ENCODE results near the gene PITRM1. TPM values are rescaled to one million over a fixed set of nuclear protein-coding genes. Genes with fewer than 3 reads are reported as not detected.
"Not testable (repeated sequence)": the region's sequence is repeated elsewhere in the genome, so short reads cannot be mapped to it uniquely, and the experiment has no call there.

The PITRM1 gene, protein sequence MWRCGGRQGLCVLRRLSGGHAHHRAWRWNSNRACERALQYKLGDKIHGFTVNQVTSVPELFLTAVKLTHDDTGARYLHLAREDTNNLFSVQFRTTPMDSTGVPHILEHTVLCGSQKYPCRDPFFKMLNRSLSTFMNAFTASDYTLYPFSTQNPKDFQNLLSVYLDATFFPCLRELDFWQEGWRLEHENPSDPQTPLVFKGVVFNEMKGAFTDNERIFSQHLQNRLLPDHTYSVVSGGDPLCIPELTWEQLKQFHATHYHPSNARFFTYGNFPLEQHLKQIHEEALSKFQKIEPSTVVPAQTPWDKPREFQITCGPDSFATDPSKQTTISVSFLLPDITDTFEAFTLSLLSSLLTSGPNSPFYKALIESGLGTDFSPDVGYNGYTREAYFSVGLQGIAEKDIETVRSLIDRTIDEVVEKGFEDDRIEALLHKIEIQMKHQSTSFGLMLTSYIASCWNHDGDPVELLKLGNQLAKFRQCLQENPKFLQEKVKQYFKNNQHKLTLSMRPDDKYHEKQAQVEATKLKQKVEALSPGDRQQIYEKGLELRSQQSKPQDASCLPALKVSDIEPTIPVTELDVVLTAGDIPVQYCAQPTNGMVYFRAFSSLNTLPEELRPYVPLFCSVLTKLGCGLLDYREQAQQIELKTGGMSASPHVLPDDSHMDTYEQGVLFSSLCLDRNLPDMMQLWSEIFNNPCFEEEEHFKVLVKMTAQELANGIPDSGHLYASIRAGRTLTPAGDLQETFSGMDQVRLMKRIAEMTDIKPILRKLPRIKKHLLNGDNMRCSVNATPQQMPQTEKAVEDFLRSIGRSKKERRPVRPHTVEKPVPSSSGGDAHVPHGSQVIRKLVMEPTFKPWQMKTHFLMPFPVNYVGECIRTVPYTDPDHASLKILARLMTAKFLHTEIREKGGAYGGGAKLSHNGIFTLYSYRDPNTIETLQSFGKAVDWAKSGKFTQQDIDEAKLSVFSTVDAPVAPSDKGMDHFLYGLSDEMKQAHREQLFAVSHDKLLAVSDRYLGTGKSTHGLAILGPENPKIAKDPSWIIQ
- polyA plus RNA-seq (ENCODE audit: insufficient read length in 12 of 12), result 10 to 100 TPM in 11 of 12 donors, not detected in 1; 41.3 to 68.1 (median 58.8) TPM
- long read RNA-seq, donor 1, partial matches to known transcripts, result 12 of 15 reads
- long read RNA-seq, donor 1, other reads (novel, unspliced or antisense), result 0 of 15 reads
- long read RNA-seq, donor 2, partial matches to known transcripts, result 0 of 3 reads
- long read RNA-seq, donor 2, other reads (novel, unspliced or antisense), result 0 of 3 reads
- long read RNA-seq, donor 3, partial matches to known transcripts, result 0 of 5 reads
- long read RNA-seq, donor 3, other reads (novel, unspliced or antisense), result 0 of 5 reads
- long read RNA-seq, donor 4, partial matches to known transcripts, result 0 of 4 reads
- long read RNA-seq, donor 4, other reads (novel, unspliced or antisense), result 0 of 4 reads
- long read RNA-seq, donor 5, result 0 reads
- long read RNA-seq, donor 6, partial matches to known transcripts, result 0 of 1 reads
- long read RNA-seq, donor 6, other reads (novel, unspliced or antisense), result 0 of 1 reads
- long read RNA-seq, donor 7, partial matches to known transcripts, result 0 of 5 reads
- long read RNA-seq, donor 7, other reads (novel, unspliced or antisense), result 0 of 5 reads
- long read RNA-seq, donor 8, partial matches to known transcripts, result 15 of 17 reads
- long read RNA-seq, donor 8, other reads (novel, unspliced or antisense), result 0 of 17 reads
- long read RNA-seq, donor 9, partial matches to known transcripts, result 5 of 7 reads
- long read RNA-seq, donor 9, other reads (novel, unspliced or antisense), result 0 of 7 reads
- long read RNA-seq, donor 10, partial matches to known transcripts, result 5 of 10 reads
- long read RNA-seq, donor 10, other reads (novel, unspliced or antisense), result 0 of 10 reads
- long read RNA-seq, donor 11, partial matches to known transcripts, result 0 of 4 reads
- long read RNA-seq, donor 11, other reads (novel, unspliced or antisense), result 0 of 4 reads

DNA sequence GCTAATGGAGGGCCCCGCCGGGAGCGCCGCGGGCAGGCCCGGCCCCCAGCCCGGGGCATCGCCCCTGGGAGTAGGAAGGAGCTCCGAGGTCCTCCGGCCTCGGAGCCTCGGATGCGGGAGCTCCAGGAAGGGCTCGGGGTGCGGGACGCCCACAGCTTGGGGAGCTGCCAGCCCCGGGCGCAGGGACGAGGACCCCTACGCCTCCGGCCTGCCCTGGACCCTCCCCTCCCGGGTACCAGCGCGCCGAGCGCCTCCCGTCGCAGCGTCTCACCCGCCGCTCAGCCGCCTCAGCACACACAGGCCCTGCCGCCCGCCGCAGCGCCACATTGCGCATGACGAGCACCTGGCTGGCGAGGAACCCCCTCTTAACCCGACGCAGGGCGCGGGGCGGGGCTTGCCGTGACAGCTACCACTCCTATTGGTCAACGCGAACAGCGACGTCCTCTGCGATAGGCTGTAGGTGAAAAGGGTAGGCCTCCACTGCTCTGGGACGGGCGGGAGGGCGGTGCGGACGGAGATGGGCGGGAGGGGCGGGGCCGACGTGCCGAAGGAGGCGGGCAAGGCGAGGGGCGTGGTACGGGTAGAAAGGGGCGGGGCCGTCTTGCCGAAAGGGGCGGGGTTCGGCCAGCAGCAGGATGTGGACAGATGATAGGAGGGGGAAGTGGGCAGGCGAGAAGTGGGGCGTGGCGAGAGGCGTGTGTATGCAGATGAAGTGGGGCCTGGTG lies at the start of gene PITRM1:
PITRM1 (minus strand) TSS at position 337 of the 725 bp plus-strand sequence; CDS start at position 327, 10 bp downstream.
- peak; percentile 98 for DNase-seq

DNA sequence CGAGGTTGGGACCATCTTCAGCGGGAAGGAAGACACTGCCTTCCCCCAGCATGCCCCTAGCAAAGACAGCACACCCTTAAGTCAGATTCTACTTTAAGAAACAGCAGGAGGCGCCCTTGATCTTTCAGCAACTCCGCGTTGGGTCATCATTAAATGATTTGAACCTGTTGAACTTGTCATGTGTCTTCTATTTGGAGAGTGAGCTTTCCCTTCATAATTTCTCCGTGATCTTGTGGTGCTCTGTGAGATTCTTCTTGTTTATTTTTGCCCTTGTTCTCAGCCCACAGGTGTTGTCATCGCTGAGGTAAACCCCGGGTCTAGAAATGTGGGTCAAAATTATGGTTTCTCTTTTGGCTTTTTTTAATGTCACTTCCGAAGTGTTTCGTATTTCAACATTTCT lies 49.5 kb upstream of the PITRM1 start:
- no peak for DNase-seq

DNA sequence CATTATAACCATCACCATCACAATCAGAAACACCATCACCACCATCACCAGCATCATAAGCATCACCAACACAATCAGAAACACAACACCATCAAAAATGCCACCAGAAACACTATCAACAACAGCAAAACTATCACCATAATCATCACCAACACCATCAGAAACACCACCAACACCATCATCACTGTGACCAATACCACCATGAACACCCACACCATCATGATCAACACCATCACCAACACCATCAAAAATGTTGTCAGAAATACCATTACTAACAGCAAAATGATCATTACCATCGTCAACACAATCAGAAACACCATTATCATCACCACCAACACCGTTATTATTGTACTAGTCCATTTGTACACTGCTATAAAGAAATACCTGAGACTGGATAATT lies 49.0 kb upstream of the PITRM1 start:
- not testable (repeated sequence) for DNase-seq

DNA sequence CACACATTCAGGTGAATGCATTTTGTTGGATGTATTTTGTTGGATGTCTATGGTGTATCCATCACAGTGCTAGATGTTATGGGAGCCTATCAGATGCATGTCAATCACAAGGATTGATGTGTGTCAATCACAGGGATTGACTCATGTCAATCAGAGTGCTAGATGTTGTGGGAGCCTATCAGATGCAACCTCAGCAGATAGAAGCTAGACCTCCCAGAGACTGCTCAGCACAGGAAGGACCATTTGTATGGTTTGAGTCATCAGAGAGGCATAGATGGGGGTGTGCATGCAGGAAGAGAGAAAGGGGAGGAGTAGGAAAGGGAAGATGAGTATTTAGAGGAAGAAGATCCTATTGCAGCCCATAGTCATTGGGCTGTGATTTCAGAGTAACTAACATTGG lies 48.3 kb upstream of the PITRM1 start:
- DNase-seq, result no peak

DNA sequence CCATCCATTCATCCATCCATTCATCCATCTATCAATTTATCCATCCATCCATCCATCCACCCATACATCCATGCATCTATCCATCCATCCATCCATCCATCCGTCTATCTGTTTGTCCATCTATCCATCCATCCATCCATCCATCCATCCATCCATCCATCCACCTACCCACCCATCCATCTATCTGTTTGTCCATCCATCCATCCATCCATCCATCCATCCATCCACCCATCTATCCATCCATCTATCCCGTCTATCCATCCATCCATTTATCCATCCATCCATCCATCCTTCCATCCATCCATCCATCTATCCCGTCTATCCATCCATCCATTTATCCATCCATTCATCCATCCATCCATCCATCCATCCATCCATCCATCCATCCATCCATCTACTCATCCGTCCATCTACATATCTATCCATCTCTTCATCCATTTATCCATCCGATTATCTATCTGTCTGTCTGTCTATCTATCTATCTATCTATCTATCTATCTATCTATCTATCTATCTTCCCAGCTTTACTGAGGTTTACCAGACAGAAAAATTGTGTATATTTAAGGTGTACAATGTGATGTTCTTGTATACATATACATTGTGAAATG lies 46.5 kb upstream of the PITRM1 start:
- DNase-seq, result not testable (repeated sequence)

DNA sequence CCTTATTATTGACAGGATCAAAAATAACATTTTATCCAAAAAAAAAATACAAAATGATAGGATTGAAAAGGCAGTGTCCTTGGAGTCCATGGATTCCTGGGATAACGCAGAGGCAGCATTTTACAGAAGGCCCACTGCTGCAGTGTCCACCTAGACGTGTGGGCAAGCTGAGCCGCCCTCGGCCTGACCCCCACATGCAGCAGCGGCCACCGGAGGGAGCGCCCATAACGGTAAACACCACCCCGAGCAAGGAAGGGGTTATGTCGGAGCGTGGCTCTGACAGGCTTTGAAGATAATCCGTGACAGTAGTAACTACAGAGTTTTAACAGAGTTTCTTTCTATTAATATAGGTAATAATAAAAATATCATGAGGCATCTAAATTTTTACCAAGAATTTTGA lies 45.3 kb upstream of the PITRM1 start:
- no peak for DNase-seq

DNA sequence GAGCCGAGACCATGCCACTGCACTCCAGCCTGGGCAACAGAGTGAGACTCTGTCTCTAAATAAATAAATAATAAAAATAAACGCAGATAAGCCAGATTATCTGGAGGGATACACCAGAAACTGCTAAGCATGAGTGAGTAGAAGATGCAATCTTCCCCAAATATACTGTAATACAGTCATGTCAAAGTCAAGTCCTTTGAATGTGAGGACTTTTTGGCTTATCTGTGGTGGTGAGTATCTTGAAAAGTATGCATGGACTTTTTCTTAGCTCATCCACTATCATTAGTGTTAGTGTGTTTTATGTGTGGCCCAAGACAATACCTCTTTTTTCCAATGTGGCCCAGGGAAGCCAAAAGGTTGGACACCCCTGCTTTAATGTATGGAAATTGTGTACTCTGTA lies 44.7 kb upstream of the PITRM1 start:
- DNase-seq, result no peak

DNA sequence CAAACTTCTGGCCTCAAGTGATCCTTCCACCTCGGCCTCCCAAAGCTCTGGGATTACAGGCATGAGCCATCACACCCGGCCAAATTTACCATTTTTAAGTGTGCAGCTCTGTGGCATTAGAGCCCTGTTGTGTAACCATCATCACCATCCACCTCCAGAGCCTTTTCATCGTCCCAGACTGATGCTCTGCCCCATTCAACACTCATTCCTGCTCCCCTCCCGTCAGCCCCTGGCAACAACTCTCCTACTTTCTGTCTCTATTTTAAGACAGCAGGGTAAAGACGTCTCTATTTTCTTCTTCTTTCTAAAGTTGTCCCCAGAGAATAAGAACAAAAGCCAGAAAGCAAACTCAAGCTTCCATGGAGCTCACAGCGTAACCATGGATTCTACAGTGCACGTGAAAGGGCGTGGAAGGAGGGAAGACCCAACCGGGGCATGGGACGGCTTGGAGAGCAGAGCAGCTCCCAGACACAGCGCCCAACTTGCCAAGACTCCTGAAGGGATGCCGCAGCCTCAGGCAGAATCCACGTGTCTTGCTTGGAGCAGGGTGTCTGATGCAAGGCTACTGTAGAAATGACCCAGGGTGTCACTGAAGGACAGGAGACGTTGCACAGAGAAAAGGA lies 42.7 kb upstream of the PITRM1 start:
- DNase-seq, result no peak

DNA sequence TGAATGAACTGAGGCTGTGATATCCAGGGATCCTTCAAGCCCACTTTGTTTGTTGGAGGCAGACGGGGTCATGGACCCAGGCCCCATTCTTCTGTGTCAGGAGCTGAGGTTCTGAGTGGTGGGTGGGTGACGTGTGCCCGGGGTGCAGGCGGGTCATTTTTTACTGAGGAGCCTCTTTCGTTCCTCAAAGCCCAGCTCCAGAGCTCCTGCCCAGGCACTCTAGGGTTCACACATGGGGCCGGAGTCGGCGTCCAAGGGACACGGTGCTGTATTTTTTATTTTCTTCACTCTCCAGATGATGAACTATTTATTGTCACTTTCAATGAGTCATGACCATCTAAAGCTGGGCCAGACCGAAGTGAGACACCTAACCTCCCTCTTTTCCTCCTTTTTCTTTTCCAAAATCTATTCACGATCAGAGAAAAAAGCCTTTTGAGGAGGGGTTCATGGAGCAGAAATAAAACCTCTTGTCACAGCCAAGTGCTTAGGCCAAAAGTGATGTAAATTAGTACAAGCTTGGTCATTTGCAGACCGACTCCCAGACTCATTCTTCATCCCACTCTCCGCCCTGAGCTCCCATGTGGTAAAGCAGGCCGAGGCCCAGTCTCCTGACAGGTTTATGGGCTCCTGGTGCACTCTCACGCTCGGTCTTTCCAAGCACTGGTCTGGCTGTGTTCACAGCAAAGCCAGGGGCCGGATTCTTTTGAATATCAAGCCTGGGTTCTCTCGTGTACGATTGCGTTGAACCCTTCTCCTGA lies 41.4 kb upstream of the PITRM1 start:
- peak; percentile 39 for DNase-seq

DNA sequence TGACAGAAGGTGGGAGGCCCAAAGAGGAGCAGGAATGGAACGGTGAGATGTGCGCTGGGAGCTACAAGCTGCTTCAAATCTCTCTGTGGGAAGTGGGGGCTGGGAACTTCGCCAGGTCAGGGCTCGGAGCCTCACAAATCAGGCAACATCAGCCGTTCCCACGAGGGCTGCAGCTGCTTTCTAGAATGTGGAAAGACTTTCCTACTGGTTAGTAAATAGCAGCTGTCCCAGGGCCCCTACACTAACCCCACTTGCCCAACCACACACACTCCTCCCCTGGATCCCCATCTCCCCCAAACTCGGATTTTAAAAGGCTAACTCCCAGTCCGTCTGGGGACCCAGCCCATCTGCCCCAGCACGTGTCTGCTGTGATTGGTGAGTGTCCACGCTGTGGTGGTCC lies 40.6 kb upstream of the PITRM1 start:
- peak; percentile 59 for DNase-seq

DNA sequence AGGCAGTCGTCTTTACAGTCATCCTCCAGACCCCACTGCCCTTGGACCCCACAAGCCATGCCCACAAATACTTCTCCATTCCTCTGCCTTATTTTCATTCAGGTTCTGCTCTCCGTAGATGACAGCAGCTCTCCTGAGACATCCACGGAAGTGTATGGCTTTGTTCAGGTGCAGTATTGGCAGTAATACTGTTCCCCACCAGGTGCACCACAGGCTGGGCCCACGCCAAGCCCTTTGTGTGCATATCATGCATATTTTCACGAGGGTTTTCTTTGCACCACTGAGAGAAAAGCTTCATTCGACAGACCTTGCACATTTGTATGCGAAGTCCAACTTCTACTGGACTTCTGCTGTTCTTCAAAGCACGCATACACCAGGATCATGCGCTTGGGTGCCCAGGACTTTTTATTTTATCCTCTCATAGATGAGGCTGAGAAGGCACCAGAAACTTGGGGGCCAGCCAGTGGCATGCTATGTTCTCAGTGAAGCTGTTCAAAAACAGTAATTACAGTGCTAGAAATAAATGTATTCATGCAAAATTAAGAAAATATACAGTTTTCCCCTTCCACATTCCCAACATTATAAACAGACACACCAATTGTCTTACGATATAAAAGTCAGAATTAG lies 37.8 kb upstream of the PITRM1 start:
- no peak for DNase-seq

DNA sequence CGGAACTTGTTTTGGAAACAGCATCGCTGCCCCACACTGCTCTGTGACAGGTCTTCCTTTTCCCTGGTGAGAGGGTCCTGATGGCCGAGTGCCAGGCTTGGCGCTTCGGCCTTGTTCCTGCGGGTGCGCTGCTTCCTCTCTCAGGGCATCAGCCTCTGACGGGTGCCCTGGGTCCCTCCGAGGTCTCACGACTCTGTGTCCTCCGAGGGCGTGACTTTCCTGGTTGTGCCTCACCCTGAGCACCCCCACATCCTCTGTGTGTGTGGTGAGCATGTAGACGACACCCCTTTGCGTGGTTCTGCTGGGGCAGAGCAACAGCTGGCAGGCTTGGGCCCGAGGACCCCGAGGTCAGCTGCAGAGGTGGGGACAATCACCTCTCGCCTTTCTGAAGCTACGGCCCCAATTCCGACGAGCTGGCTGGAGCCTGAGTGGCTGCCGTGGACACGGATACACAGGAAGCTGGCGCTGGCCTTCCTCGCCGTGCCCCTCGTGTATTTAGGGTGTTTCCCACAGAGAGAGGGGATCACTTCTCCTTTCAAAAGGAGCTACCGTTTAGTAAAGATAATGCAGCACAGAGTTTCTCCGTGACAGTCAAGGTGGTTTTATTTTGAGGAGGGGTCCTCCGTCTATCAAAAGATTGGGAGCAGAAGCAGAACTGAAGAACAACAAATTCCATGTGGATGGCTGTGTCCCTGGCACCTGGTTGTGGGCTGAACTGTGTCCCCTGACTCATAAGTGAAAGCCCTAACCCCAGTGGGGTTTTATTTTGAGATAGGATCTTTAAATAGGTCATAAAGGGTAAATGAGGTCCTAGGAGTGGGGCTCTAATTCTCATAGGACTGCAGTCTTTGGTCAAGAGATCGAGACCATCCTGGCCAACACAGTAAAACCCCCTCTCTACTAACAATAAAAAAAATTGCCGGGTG lies 36.2 kb upstream of the PITRM1 start:
- DNase-seq, result no peak

DNA sequence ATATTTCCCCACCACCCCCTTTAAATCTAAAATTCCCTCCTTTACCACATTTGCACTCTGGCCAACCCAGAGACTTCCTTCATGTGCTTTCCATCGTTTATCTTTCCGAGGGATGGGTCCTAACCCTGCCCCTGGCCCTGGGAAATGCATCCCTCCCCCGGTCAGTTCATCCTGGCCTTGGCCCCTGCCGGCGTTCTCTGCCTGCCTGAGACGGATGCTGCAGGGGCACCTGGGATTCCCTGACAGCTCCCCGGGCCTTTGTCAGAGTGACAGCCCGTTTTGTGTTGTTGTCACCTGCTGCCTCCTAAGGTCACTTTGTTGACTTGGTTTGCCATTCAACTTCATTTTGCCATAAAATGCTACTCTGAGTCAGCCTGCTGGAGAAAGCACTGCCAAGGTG lies 34.8 kb upstream of the PITRM1 start:
- DNase-seq, result no peak

DNA sequence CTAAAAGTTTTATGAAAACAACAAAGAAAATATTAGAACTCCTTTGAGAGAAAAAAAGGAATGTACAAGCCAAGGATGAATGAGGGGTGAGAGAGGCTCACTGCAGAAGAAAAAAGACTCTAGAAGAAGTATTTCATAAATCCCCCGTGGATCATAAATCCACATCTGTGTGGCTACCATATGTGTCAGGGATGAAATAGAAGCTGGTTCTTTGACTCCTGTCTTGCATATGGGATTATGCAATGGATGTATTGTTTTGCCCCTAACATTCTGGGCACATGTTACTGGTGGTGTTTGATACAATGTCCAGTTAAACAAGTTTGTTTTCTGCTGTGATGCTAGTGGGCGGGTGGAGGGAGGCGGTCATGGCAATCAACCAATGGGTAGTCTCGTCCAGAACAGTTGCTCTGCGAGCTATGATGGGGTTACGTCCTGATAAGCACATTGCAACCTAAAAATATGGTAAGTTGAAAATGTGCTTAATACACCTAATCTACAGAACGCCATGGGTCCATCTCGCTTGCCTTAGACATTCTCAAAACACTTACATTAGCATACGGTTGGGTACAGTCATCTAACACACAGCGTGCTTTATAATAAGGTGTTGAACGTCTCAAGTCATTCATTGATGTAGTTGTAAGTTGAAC lies 34.1 kb upstream of the PITRM1 start:
- DNase-seq, result no peak

DNA sequence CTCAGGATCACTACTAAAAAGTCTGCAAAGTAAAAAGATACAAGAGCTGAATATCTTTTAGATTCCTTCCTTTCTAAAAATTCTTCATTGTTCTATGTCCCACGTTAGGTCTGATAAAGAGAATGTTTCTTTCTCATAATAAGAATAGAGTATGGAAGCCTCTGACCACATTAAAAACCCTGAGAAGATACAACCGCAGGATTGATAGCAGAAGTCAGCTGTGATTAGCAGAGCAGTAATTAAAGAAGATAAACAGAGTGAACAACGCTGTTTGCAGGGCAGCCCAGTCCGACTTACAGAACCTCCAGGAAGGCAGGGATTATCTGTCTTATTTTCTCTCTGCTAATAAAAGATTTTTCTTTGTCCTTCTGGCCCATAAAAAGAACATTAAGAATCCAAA lies 31.4 kb upstream of the PITRM1 start:
- no peak for DNase-seq

All from muscle of arm (tissue), 14 donors.